Neural cell (in vitro differentiated cells): ENCODE measurements around the gene JPH4. TPM values are rescaled to one million over a fixed set of nuclear protein-coding genes. Genes with fewer than 3 reads are reported as not detected.

Experiments used
- H2AFZ ChIP-seq: fragments of 200-600, 300-800 bp; sonication (generic), shearing (Covaris generic); 2 replicates; pipeline ENCODE4 v1.6.0; 2014; ENCODE audit warnings: low read depth, mild to moderate bottlenecking, antibody characterized with exemption, low read length, moderate library complexity
- H3F3A ChIP-seq: fragments of 200-600 bp; shearing (Covaris generic); 2 replicates; pipeline ENCODE4 v1.6.1; 2016; ENCODE audit warnings: mild to moderate bottlenecking, moderate library complexity, mixed read lengths, antibody characterized with exemption, low read length; ENCODE audit not compliant: insufficient read depth, poor library complexity, severe bottlenecking
- H3K27ac ChIP-seq: fragments of 200-600, 300-800 bp; sonication (generic), shearing (Covaris generic); 2 replicates; pipeline ENCODE4 v1.5.1; 2014; ENCODE audit warnings: mild to moderate bottlenecking, low read length, moderate library complexity
- H3K27me3 ChIP-seq: fragments of 300-800, 200-600 bp; sonication (generic), shearing (Covaris generic); 2 replicates; pipeline ENCODE4 v1.6.0; 2014; ENCODE audit warnings: mild to moderate bottlenecking, low read depth, low read length, moderate library complexity; ENCODE audit not compliant: insufficient read depth
- H3K36me3 ChIP-seq: fragments of 300-800, 200-600 bp; sonication (generic), shearing (Covaris generic); 2 replicates; pipeline ENCODE4 v1.5.1; 2014; ENCODE audit warnings: mild to moderate bottlenecking, antibody characterized with exemption, low read length, moderate library complexity; ENCODE audit not compliant: insufficient read depth
- H3K4me2 ChIP-seq: fragments of 300-800, 200-600 bp; sonication (generic), shearing (Covaris generic); 2 replicates; pipeline ENCODE4 v1.6.0; 2014; ENCODE audit warnings: mild to moderate bottlenecking, low read length
- H3K4me3 ChIP-seq: fragments of 300-800, 200-600 bp; sonication (generic), shearing (Covaris generic); 2 replicates; pipeline ENCODE4 v1.5.1; 2014; ENCODE audit warnings: mild to moderate bottlenecking, low read length, moderate library complexity
- H3K79me2 ChIP-seq: fragments of 200-600 bp; shearing (Covaris generic); replicated peaks from 2 replicates; pipeline ENCODE4 v1.6.0; 2014; ENCODE audit warnings: mild to moderate bottlenecking, low read length, moderate library complexity; ENCODE audit not compliant: insufficient read depth
- H3K9ac ChIP-seq: fragments of 300-800, 200-600 bp; sonication (generic), shearing (Covaris generic); 2 replicates; pipeline ENCODE4 v1.6.1; 2016; ENCODE audit warnings: mild to moderate bottlenecking, low read length, mixed read lengths
- H3K9me2 ChIP-seq: fragments of 200-600 bp; shearing (Covaris generic); 2 replicates; pipeline ENCODE4 v1.6.1; 2016; ENCODE audit warnings: mild to moderate bottlenecking, low read length, mixed read lengths; ENCODE audit not compliant: insufficient read depth
- H3K9me3 ChIP-seq: fragments of 200-600, 300-800 bp; sonication (generic), shearing (Covaris generic); 2 replicates; pipeline ENCODE4 v1.6.1; 2016; ENCODE audit warnings: mild to moderate bottlenecking, mixed run types, low read length, moderate library complexity, mixed read lengths
- H4K20me1 ChIP-seq: fragments of 200-600 bp; shearing (Covaris generic); 2 replicates; pipeline ENCODE4 v1.6.1; 2016; ENCODE audit warnings: mild to moderate bottlenecking, mixed run types; ENCODE audit not compliant: insufficient read depth
- CTCF ChIP-seq: fragments of 450-650 bp; IDR thresholded peaks from 2 replicates; pipeline ENCODE4 v1.5.1; 2014; ENCODE audit warnings: antibody characterized with exemption, mild to moderate bottlenecking, moderate library complexity; ENCODE audit not compliant: poor library complexity, severe bottlenecking
- EP300 ChIP-seq: fragments of 450-650 bp; conservative IDR thresholded peaks from 2 replicates; pipeline ENCODE4 v1.6.1; 2014; ENCODE audit warnings: antibody characterized with exemption, mild to moderate bottlenecking, moderate library complexity; ENCODE audit not compliant: poor library complexity, severe bottlenecking
- EZH2 ChIP-seq: fragments of 200-600, 300-800 bp; shearing (Covaris generic), sonication (generic); IDR thresholded peaks from 2 replicates; pipeline ENCODE4 v1.6.1; 2014; ENCODE audit warnings: antibody characterized with exemption, low read length, borderline replicate concordance, mild to moderate bottlenecking; ENCODE audit not compliant: insufficient read depth, poor library complexity, severe bottlenecking
- MXI1 ChIP-seq: fragments of 450-650 bp; conservative IDR thresholded peaks from 2 replicates; pipeline ENCODE4 v1.6.1; 2014; ENCODE audit warnings: antibody characterized with exemption, mild to moderate bottlenecking; ENCODE audit not compliant: poor library complexity, severe bottlenecking
- POLR2AphosphoS5 ChIP-seq: IDR thresholded peaks from 2 replicates; pipeline ENCODE4 v1.6.1; 2012
- RAD21 ChIP-seq: fragments of 450-650 bp; conservative IDR thresholded peaks from 2 replicates; pipeline ENCODE4 v1.6.1; 2014; ENCODE audit warnings: antibody characterized with exemption, mild to moderate bottlenecking, moderate library complexity
- SMC3 ChIP-seq: fragments of 450-650 bp; conservative IDR thresholded peaks from 2 replicates; pipeline ENCODE4 v1.6.1; 2014; ENCODE audit warnings: antibody characterized with exemption, mild to moderate bottlenecking, moderate library complexity; ENCODE audit not compliant: poor library complexity
- TAF1 ChIP-seq: IDR thresholded peaks from 2 replicates; pipeline ENCODE4 v1.6.1; 2012; ENCODE audit warnings: low read depth
- polyA plus RNA-seq: library from polyadenylated mRNA; depleted of rRNA; stranded (reverse); fragments of >200 nt; gene quantifications from 2 replicates; pipeline ENCODE4 v1.2.3, GENCODE V29; 2014
- TF ChIP-seq, protein P1 (sequence below): IDR thresholded peaks from 2 replicates; pipeline ENCODE4 v1.6.1; 2012; ENCODE audit warnings: borderline replicate concordance

JPH4 gene
- polyA plus RNA-seq, 1 donor from 2014 or later: 68.2 TPM

DNA sequence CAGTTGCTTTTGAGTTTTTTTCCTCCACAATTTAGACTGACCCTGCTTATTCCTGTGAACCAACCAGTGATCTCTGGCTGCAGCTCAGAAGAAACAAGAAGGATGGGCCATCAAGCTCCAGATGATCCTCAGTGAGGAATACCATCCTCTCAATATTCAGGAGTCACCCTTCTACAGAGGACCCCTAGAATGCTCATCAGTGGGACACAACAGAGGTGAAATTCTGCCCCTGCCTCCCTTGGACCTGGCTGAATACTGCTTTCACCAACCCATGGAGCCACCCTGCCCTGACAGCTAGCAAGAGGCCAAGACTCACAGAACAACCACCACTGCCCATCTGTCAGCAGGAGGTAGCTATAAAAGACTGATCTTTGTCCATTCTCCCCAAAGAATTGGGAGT, 48.4 kb upstream of the JPH4 start:
- H3F3A ChIP-seq: no peaks in the 10 kb centered on the region
- H4K20me1 ChIP-seq: no peaks in the 10 kb centered on the region
- no peak overlapping the region for H3K9ac ChIP-seq
- H3K9me3 ChIP-seq: peaks cover 6% of the 10 kb centered on the region
- no peaks in the 10 kb centered on the region for H3K36me3 ChIP-seq
- TF ChIP-seq EZH2: no peak
- TF ChIP-seq TAF1: no peak
- TF ChIP-seq MXI1: no peak
- no peak for TF ChIP-seq RAD21
- no peak for TF ChIP-seq SMC3
- TF ChIP-seq, protein P1, sequence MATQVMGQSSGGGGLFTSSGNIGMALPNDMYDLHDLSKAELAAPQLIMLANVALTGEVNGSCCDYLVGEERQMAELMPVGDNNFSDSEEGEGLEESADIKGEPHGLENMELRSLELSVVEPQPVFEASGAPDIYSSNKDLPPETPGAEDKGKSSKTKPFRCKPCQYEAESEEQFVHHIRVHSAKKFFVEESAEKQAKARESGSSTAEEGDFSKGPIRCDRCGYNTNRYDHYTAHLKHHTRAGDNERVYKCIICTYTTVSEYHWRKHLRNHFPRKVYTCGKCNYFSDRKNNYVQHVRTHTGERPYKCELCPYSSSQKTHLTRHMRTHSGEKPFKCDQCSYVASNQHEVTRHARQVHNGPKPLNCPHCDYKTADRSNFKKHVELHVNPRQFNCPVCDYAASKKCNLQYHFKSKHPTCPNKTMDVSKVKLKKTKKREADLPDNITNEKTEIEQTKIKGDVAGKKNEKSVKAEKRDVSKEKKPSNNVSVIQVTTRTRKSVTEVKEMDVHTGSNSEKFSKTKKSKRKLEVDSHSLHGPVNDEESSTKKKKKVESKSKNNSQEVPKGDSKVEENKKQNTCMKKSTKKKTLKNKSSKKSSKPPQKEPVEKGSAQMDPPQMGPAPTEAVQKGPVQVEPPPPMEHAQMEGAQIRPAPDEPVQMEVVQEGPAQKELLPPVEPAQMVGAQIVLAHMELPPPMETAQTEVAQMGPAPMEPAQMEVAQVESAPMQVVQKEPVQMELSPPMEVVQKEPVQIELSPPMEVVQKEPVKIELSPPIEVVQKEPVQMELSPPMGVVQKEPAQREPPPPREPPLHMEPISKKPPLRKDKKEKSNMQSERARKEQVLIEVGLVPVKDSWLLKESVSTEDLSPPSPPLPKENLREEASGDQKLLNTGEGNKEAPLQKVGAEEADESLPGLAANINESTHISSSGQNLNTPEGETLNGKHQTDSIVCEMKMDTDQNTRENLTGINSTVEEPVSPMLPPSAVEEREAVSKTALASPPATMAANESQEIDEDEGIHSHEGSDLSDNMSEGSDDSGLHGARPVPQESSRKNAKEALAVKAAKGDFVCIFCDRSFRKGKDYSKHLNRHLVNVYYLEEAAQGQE: no peak
- no peak for TF ChIP-seq POLR2AphosphoS5
- no peak for TF ChIP-seq CTCF
- TF ChIP-seq EP300: no peak
- H3K27ac ChIP-seq: no peak overlapping the region
- H3K4me3 ChIP-seq: no peak overlapping the region
- no peaks in the 10 kb centered on the region for H3K79me2 ChIP-seq
- H3K4me2 ChIP-seq: no peak overlapping the region
- H2AFZ ChIP-seq: no peak overlapping the region
- H3K9me2 ChIP-seq: no peaks in the 10 kb centered on the region
- H3K27me3 ChIP-seq: no peaks in the 10 kb centered on the region

GRCh38 chr14:23624830-23625404, 46.3 kb upstream of the JPH4 start:
- no peak overlapping the region for H2AFZ ChIP-seq
- H3K9me2 ChIP-seq: no peaks in the 10 kb centered on the region
- no peaks in the 10 kb centered on the region for H3F3A ChIP-seq
- no peaks in the 10 kb centered on the region for H4K20me1 ChIP-seq
- no peak overlapping the region for H3K9ac ChIP-seq
- H3K9me3 ChIP-seq: peaks cover 11% of the 10 kb centered on the region
- H3K36me3 ChIP-seq: no peaks in the 10 kb centered on the region
- no peaks in the 10 kb centered on the region for H3K79me2 ChIP-seq
- no peaks in the 10 kb centered on the region for H3K27me3 ChIP-seq
- no peak overlapping the region for H3K27ac ChIP-seq
- no peak overlapping the region for H3K4me3 ChIP-seq
- H3K4me2 ChIP-seq: no peak overlapping the region
- TF ChIP-seq EP300: no peak
- TF ChIP-seq, protein P1: no peak
- no peak for TF ChIP-seq RAD21
- TF ChIP-seq EZH2: no peak
- TF ChIP-seq SMC3: no peak
- no peak for TF ChIP-seq CTCF
- no peak for TF ChIP-seq MXI1
- TF ChIP-seq TAF1: no peak
- TF ChIP-seq POLR2AphosphoS5: no peak
